Hematopoietic multipotent progenitor cell treated with erythropoietin and hydrocortisone succinate and interleukin-3 and kit ligand, for 15 days (in vitro differentiated cells): Measurements from ENCODE around the gene GABBR1.

Experiments
- DNase-seq: peaks from one replicate; pipeline ENCODE4 v3.0.0-alpha.2; 2015; ENCODE audit warnings: low spot score

GABBR1 gene

GRCh38 chr6:29653452-29654038 lies 20.6 kb upstream of the GABBR1 start:
- peak; percentile 79 for DNase-seq

- no peak for DNase-seq
These were observed 19.2 kb upstream of the GABBR1 start for GRCh38 chr6:29652198-29652584.

GRCh38 chr6:29651413-29652197 lies 18.6 kb upstream of the GABBR1 start:
- DNase-seq = peak; percentile 59

GRCh38 chr6:29649701-29650673 lies 17.0 kb upstream of the GABBR1 start:
- peak; percentile 99 for DNase-seq

GRCh38 chr6:29647927-29648642 lies 15.1 kb upstream of the GABBR1 start:
- DNase-seq = peak; percentile 46

GRCh38 chr6:29641430-29642148 lies 8.6 kb upstream of the GABBR1 start:
- peak; percentile 21 for DNase-seq

GRCh38 chr6:29637247-29637646 lies 4.3 kb upstream of the GABBR1 start:
- no peak for DNase-seq

GRCh38 chr6:29633534-29633905 lies 537 bp upstream of the GABBR1 start:
- no peak for DNase-seq

- DNase-seq = no peak
These were observed 887 bp downstream of the GABBR1 start for GRCh38 chr6:29631860-29632731.

- DNase-seq = no peak
These were observed 1.7 kb downstream of the GABBR1 start for GRCh38 chr6:29631209-29631810.

- no peak for DNase-seq
These were observed 2.7 kb downstream of the GABBR1 start for GRCh38 chr6:29630315-29630714.

GRCh38 chr6:29629571-29629970 lies 3.4 kb downstream of the GABBR1 start:
- DNase-seq = no peak

- DNase-seq = no peak
These were observed 4.3 kb downstream of the GABBR1 start for GRCh38 chr6:29628419-29629281.

GRCh38 chr6:29627755-29628418 lies 5.1 kb downstream of the GABBR1 start:
- no peak for DNase-seq

- no peak for DNase-seq
These were observed 5.8 kb downstream of the GABBR1 start for GRCh38 chr6:29626948-29627754.

GRCh38 chr6:29625337-29625930 lies 7.5 kb downstream of the GABBR1 start:
- DNase-seq = no peak

GRCh38 chr6:29624520-29624961 lies 8.4 kb downstream of the GABBR1 start:
- no peak for DNase-seq
